ENCODE results near the gene ZNF234.
A peak's percentile ranks its signal among the peaks of the same experiment; 100 is the strongest.
"Not testable (repeated sequence)": the region's sequence is repeated elsewhere in the genome, so short reads cannot be mapped to it uniquely, and the experiment has no call there.

Gene ZNF234

GRCh38 chr19:44141191-44142058, at the start of gene ZNF234:
TSS of gene ZNF234 (plus strand) at chr19:44141554. CDS start at chr19:44144633, 3,079 bp downstream.
- DNase-seq: peak; percentile 89

GRCh38 chr19:44092108-44092507, 49.2 kb upstream of the ZNF234 start:
- no peak for DNase-seq

- peak; percentile 98 for DNase-seq
Observed at GRCh38 chr19:44093931-44094765, 47.2 kb upstream of the ZNF234 start, which contains the start of gene ZNF224. TSS of gene ZNF224 (plus strand) at chr19:44094361. CDS start at chr19:44097874, 3,513 bp downstream.

GRCh38 chr19:44107751-44108150, 33.6 kb upstream of the ZNF234 start:
- DNase-seq: no peak

GRCh38 chr19:44109458-44109857, 31.9 kb upstream of the ZNF234 start:
- no peak for DNase-seq

GRCh38 chr19:44111910-44112463, 29.4 kb upstream of the ZNF234 start:
- DNase-seq: peak; percentile 99

GRCh38 chr19:44112802-44113137, 28.6 kb upstream of the ZNF234 start:
- DNase-seq: no peak

- DNase-seq: peak; percentile 100
Observed at GRCh38 chr19:44113138-44113783, 28.1 kb upstream of the ZNF234 start, which contains the start of gene ZNF225. TSS of gene ZNF225 (plus strand) at chr19:44113399. CDS start at chr19:44115828, 2,429 bp downstream.

- no peak for DNase-seq
Observed at GRCh38 chr19:44113784-44114390, 27.5 kb upstream of the ZNF234 start.

GRCh38 chr19:44121162-44121561, 20.2 kb upstream of the ZNF234 start:
- not testable (repeated sequence) for DNase-seq

GRCh38 chr19:44131955-44132354, 9.4 kb upstream of the ZNF234 start:
- DNase-seq: no peak

GRCh38 chr19:44142059-44142433, 692 bp downstream of the ZNF234 start:
- peak; percentile 74 for DNase-seq

GRCh38 chr19:44149776-44150175, 8.4 kb downstream of the ZNF234 start:
- DNase-seq: no peak

- DNase-seq: no peak
Observed at GRCh38 chr19:44151491-44151890, 10.1 kb downstream of the ZNF234 start.

- no peak for DNase-seq
Observed at GRCh38 chr19:44156475-44156874, 15.1 kb downstream of the ZNF234 start.

- DNase-seq: no peak
Observed at GRCh38 chr19:44163789-44164188, 22.4 kb downstream of the ZNF234 start.

GRCh38 chr19:44164327-44164672, 22.9 kb downstream of the ZNF234 start:
- DNase-seq: no peak

- peak; percentile 99 for DNase-seq
Observed at GRCh38 chr19:44164673-44165512, 23.5 kb downstream of the ZNF234 start, which contains the start of gene ZNF226. TSS of gene ZNF226 (plus strand) at chr19:44165100. CDS start at chr19:44170081, 4,981 bp downstream.

GRCh38 chr19:44170660-44171059, 29.3 kb downstream of the ZNF234 start:
- DNase-seq: not testable (repeated sequence)

GRCh38 chr19:44176590-44176989, 35.2 kb downstream of the ZNF234 start:
- peak; percentile 28 for DNase-seq

GRCh38 chr19:44180968-44181367, 39.6 kb downstream of the ZNF234 start:
- no peak for DNase-seq
